GM19467 (cell line): ENCODE data around the gene HIVEP1.
"Not testable (repeated sequence)": the region's sequence is repeated elsewhere in the genome, so short reads cannot be mapped to it uniquely, and the experiment has no call there.

Experiments
- ATAC-seq: cut with Tn5 transposase; IDR thresholded peaks from one replicate; pipeline ENCODE4 v1.9.1; 2021; ENCODE audit warnings: mild to moderate bottlenecking, moderate library complexity; ENCODE audit not compliant: unreplicated experiment

HIVEP1 gene

DNA sequence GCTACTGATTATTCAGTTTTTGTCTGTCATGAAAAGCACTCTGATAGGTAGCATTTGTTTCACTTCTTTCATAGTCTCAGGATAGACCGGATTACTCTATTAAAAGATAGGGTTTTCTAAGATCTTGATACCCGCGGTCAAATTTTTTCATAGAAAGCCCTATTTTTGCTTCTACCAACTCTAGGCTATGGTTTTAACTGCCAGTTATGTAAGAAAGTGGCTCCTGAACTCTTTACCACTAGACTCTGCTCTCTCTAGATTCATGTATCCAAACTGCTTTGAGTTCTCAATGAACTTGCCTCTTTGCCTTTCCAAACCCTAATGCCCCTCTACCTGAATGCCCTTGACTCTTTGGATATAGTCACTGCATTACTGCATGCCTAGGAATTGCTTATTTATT lies 70.3 kb downstream of the HIVEP1 start:
- no peak for ATAC-seq

DNA sequence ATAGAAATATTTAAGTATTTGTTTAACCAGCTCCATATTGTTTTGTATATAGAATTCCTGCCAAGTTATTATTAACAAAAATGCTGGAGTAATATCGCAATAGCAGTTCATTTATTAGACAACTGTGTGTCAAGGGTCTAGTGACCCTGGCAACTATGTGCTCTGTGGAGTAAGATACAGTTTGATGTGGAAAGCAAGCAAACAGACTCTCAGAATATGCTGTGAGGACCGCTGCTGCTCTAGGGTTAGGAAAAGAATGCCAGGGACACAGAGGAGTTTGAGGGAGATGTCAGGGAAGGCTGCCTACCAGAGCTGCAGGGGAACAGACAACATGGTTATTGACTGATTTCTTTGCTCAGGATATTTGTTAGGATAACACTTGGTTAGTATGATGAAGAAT lies 71.2 kb downstream of the HIVEP1 start:
- ATAC-seq, result no peak

DNA sequence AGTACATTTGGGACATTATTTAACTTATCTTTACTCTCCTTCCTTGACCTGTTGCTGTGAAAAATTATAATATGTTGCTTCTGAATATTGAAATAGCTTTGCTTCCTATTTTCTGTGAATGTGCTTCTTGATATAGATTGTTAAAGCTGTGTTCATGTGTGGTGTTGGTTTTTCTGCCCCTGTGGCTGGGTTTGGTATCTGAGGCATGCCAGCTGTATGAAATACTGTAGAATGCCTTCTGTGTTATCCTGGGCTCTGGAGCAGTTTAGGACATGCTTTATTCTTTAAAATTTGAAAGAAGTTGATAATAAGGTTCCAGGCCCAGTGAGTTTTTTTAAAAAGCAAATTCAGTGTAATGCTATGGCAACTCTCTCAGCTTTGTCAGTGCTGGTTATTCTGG lies 71.7 kb downstream of the HIVEP1 start:
- no peak for ATAC-seq

DNA sequence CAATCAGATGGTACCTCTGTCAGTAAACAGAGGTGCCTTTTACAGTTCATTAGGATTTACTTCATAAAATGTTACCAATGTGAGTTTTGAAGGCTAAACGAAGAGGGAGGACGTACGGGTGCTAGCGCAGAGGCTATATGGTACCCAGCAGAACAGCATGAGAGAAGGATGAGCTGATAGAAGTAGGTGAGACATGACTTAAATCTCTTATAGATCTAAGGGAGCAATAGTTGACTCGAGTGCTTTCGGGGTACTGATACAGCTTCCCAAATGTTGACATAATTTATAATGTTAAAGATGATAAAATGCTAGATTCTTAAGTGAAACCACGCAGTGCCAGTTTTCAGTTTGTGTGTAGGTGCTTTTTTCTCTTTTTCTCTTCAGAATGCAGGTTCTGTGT lies 72.6 kb downstream of the HIVEP1 start:
- ATAC-seq, result no peak

DNA sequence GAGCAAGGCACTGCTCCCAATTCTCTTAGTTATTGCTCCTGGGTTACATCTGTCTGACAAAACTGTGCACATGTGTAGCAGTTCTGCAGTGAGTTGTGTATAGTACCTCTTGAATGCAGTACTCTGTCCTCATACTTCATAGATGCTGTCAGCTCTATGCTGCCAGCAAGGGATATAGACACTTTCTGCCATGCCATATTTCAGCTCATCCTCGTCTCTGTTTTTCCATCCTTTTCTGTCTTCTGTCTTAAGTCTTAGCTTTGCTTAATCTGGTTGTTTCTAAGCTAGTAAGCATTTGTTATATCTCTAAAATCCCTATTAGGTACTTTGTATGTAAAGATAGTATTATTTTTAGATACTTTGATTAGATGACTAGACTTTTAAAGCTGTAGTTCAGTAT lies 76.4 kb downstream of the HIVEP1 start:
- no peak for ATAC-seq

DNA sequence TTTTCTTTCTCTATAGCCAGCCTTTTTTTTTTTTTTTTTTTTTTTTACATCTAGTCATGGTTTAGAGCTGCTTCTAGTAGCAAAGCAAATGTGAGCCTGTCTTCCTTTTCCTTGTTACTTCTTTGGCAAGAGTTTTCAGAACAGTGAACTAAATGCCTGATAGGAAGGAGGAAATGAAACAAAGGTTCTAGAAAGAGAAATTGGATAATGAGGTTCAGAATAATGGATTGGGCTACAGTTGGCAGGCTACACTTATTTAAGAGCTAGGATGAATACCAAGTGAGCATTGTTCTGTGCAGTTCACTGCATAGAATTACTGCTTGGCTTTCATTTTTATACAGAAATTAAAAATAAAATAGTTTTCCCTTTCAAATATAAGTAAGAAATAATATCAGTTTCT lies 78.6 kb downstream of the HIVEP1 start:
- no peak for ATAC-seq

DNA sequence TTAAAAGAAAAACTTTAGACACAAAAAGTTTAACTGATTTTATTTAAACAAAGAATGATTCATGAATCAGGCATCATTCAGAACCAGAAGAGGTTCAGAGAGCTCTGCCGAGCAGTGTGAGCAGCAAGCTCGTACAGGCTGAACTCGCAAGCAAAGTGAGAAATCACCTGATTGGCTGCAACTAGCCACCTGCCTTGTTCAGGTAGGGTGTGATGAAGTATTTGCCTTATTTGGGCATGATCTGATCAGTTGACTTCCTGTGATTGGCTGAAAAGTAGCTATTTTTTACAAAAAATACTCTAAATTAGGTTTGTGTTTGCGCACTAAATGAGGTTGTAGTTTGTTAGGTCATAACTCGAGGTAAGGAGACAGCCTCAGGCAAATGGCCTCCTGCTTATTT lies 80.7 kb downstream of the HIVEP1 start:
- ATAC-seq, result no peak

DNA sequence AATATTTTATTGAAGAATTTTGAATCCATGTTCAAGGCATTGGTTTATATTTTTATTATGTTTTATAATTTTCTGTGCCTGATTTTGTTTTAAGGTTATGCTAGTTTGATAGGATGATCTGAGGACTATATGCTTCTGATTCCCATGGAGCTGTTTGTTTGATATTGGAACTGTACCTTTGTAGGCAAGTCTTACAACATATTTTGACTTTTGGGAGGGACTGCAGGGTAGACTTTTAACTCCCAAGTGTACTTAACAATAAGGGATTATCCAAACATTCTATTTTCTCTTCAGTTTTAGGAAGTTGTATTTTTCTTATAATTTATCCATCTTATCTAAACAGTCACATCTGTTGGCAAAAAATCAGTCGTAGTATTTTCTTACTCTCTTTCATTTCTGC lies 82.6 kb downstream of the HIVEP1 start:
- ATAC-seq, result no peak

DNA sequence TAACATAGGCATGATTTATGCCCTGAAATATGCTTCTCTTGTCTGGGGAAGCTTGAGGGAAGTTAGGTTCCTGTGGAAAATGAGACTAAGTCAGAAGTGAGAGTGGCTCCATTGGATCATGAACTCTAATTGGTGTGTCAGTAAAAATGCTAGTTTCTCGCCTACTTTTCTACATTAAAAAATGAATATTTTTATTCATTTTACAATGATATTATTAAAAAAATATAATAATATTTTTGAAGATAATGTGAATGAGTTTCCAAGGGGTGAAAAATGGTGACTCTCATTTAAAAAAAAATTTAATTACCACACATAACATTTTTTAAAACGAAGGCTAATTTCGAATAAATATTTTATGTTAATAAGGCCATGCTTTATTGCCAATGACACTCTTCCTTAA lies 84.2 kb downstream of the HIVEP1 start:
- ATAC-seq, result no peak

DNA sequence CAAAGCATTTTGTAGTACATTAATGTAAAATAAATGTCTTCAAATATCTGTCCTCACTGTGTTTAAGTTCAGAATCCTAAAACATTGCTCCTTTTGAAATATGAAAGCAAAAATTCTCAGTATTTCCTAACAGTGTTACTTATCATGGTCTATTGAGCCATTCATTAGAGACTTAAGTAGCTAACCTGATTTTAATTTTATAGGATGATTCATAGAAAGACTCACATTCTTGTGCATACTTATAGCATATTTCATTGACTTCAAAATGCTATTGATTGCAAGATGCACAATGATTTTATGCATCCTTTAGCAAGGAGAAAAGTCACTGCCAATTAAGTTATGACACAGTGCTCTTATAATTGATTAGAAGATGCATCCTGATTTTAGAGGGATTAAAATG lies 85.7 kb downstream of the HIVEP1 start:
- no peak for ATAC-seq

DNA sequence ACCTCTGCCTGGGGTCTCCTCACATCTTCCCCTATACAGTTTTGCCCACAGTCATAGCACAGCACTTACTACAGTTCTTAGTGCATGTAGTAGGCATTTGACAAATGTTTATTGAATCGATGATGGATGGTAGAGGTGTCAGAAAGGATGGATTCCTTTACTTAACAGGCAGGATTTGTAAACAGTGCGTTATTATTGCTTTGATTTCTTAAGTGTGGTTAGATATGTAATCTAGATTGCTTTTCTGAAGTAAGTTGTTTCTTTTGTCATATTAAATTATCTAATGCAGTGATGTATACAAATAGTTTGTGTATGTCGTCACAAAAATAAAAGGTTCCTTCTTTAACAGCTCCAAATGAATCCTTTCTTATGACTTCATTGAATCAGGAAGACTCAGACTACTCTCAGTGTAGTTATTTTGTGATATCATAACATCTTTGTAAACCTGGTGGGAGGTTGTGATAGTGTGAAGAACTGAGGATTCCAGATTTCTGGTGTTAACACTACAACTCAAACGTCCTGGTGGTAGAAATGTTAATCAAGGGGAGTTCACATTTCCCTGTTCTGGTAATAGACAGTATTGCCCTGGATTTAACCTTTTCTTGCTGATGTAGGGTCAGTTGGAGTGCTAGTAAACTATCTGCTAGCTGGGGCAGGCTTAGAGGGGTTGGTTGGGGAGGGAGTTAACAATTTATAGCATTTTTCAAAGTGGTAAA lies 87.7 kb downstream of the HIVEP1 start:
- no peak for ATAC-seq

DNA sequence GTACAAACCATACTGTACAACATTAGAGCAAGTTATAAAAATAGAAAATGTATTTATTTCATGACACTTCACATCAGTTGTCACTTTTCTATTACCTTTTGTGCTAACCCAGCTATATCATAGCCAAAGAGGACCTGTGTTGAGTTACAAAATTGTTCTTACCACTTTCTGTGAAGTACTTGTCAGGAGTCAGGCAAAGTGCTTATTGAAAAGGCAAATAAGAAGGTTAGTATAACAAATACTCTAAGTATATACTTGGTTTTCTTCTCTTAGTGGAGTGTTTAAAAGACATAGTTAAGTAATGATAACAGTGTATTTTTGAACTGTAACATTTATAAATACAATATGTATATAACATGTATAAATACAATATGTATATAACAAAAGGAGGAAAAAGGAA lies 88.9 kb downstream of the HIVEP1 start:
- ATAC-seq, result no peak

DNA sequence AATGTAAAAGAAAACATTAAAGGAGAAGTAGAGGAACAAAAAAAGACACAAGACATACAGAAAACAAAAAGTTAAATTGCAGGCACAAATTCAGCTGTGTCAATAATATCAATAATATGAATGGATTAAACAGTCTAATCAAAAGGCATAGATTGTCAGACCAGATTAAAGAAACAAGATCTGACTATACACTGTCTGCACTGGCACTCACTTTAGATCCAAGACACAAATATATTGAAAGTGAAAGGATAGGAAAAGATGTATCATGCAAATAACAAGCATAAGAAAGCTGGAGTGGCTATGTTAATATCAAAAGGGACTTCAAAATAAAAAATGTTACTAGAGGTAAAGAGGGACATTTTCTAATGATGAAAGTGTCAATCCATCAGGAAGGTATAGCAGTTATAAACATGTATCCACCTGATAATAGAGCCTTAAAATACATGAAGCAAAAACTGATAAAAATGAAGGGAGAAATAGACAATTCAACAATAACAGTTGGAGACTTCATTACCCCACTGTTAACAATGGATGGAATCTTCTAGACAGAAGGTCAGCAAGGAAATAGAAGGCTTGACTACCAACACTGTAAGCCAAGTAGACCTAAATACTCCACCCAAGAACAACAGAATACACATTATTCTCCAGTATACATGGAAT lies 89.7 kb downstream of the HIVEP1 start:
- no peak for ATAC-seq

DNA sequence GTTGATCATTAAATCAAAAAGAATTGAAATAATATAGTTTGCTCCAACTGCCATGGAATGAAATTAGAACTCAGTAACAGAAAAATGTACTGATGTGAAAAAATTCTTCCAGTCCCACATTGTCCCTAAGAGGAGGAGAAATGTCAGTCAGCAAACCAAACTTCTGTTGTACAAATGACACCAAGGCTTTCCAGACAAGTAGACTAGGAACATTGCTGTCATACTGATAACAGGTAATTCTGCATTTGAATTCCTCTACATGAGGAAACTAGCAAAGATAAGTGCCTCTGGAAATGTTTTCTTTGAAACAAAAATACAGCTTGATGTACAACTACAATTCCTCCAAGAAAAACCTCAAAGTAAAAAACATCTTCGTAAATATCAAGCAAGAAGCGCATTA lies 90.2 kb downstream of the HIVEP1 start:
- ATAC-seq, result no peak

DNA sequence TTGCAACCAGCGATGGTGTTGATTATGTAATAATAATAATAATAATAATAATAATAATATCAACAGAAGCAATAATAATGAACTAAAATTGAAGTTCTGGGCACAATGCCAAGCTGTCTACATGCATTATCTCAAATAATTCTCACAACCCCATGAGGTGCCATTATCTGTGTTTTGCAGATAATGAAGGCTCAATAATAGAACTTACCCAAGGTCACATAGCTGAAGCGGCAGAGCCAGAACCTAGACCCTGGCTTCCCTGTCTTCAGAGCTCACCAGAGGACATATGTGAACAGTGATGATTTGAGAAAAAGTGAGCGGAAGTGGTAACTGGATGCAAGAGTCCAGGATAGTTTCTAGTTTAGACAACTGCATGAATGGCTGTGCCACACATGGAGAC lies 91.0 kb downstream of the HIVEP1 start:
- ATAC-seq, result no peak

DNA sequence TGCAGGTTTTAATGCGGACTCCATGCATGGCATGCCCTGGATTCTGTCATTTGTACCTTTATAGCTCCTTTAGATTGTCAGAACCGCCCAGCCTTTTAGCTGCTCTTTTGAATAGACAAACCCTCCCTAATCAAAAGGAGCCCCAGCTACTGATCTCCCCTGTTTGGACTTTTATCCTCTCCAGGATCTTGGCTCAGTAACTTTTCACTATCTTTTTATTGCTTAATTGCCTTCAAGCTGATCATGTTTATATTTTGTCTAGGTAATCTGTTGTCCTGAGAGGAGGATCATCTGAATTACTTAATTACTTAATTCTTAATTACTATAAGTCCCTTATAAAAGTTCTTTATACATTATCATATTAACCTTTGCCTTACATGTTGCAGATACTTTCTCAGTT lies 93.2 kb downstream of the HIVEP1 start:
- no peak for ATAC-seq

DNA sequence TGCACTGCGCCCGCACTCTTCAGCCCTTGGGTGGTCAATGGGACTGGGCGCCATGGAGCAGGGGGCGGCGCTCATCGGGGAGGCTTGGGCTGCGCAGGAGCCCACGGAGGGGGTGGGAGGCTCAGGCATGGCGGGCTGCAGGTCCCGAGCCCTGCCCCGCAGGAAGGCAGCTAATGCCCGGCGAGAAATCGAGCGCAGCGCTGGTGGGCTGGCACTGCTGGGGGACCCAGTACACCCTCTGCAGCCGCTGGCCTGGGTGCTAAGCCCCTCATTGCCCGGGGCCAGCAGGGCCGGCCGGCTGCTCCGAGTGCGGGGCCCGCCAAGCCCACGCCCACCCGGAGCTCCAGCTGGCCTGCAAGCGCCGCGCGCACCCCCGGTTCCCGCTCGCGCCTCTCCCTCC lies 96.3 kb downstream of the HIVEP1 start:
- ATAC-seq, result not testable (repeated sequence)

DNA sequence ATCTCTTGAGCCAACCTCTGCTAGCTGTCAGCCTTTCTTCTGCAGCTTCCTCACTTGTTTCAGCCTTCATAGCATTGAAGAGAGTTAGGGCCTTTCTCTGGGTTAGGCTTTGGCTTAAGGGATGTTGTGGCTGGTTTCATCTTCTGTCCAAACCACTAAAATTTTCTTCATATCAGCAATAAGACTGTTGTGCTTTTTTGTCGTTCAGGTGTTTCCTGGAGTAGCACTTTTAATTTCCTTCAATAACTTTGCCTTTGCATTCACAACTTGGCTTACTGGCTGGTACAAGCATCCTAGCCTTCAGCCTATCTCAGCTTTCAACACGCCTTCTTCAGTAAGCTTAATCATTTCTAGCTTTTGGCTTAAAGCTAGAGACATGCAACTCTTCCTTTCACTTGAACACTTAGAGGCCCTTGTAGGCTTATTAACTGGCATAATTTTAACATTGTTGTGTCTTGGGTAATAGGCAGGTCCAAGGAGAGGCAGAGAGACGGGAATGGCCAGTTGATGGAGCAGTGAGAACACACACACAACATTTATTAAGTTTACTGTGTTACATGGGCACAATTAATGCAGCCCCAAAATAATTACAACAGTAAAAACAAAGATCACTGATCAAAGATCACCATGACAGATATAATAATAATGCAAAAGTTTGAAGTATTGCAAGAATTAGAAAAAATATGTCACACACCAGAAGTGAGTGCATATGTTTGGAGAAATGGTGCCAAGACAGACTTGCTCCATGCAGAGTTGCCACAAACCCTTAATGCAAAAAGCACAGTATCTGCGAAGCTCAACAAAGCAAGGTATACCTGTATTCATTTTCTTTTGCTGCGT lies 98.6 kb downstream of the HIVEP1 start:
- ATAC-seq, result no peak

DNA sequence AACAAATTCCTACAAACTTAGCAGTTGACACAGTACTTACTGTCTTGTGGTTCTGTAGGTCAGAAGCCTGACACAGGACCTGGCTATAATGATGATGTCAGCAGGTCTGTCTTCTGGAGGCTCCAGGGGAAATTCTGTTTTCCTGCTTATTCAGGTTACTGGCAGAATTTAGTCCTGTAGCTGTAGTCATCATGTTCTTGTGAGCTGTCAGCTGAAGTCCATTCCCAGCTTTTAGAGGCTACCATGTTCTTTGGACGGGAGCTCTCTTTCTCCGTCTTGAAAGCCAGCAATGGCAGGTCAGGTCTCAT lies 99.2 kb downstream of the HIVEP1 start:
- no peak for ATAC-seq

DNA sequence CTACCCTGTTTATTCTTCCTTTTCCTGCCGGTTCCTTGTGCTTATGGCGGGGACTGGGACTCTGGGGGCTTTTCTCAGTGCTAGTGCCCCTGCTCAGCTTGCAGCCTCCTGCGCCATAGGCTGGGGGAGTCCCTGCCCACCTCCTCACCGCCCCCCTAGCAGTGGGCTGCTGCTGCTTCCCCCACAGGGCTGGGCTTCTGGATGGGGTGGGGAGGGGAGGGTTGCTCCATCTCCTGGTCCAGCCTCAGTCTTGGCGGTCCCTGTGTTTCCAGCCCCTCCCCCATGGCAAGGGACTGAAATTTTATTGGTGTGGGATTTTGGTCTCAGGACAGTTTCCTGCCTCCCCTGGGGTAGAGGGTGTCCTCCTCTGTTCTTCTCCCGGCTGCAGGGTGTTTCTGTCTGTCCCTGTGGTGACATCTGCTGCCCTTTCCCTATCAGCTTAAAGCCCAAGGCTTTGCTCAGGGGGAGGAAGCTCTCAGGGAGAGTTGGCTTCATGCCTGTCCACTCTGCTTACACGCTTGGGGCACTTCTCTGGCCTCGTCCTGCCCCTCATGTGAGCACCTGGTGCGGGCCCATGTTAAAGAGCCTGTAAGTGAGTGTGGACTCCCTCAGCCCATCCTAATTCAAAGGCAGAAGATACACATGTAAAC lies 100.6 kb downstream of the HIVEP1 start:
- no peak for ATAC-seq

DNA sequence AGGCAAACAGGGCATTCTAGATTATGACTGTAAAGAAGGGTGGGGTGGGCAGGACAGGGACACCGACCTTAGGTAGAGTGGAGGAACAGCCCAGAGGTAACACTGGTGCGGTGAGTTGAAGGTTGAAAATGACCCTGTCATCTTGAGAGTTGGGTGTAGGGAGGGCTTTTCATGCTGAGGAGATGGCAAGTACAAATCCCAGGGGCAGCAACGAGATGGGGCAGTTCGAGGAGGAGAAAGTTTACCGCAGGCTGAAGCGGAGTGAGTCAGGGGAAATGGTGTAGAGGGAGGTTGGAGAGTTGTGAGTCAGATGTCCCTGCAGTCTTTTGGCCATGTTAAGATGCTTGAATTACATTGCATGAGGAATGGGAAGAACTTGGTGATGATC lies 101.1 kb downstream of the HIVEP1 start:
- ATAC-seq, result no peak

DNA sequence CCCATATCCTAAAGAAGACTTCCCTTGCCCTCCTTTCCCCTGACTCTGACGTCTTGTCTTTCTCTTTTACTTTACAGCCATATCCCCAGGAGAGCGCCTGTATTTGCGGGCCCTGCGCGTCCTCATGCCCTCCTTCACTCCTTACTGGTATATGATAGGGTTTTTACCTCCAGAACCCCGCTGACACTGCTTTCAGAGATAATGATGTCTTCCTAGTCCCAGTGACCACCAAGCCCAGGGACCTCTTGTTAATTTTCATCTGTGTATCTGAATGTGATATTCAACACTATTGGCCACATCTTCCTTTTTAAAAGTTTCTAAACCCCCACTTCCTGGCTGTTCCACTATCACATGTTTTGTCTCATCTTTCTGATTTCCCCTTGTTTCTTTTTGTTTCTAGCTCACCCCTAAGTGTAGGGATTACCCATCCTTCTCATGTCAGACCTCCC lies 102.0 kb downstream of the HIVEP1 start:
- no peak for ATAC-seq
